NB4 (cell line): Measurements from ENCODE around the gene BAG1.
A peak's percentile ranks its signal among the peaks of the same experiment; 100 is the strongest.

ENCODE experiments used
- DNase-seq: peaks from one replicate; pipeline ENCODE4 v3.0.0; 2010; ENCODE audit warnings: low read depth
- H3K4me3 ChIP-seq: one replicate; pipeline ENCODE4 v1.5.1; 2011; ENCODE audit warnings: mild to moderate bottlenecking, low read depth, low read length, moderate library complexity
- MYC ChIP-seq: IDR thresholded peaks from 2 replicates; pipeline ENCODE4 v1.6.1; 2011; ENCODE audit warnings: low read depth, low read length
- POLR2A ChIP-seq: IDR thresholded peaks from 2 replicates; pipeline ENCODE4 v1.6.1; 2011; ENCODE audit warnings: mild to moderate bottlenecking; ENCODE audit not compliant: insufficient read length; ENCODE audit errors: extremely low read depth
- TF ChIP-seq, protein P1 (sequence below): IDR thresholded peaks from 2 replicates; pipeline ENCODE4 v1.6.1; 2011; ENCODE audit warnings: low read depth, low read length
- TF ChIP-seq, protein P2 (sequence below): IDR thresholded peaks from one replicate; pipeline ENCODE4 v1.5.1; 2012; ENCODE audit warnings: low read depth, low read length

Gene BAG1

DNA sequence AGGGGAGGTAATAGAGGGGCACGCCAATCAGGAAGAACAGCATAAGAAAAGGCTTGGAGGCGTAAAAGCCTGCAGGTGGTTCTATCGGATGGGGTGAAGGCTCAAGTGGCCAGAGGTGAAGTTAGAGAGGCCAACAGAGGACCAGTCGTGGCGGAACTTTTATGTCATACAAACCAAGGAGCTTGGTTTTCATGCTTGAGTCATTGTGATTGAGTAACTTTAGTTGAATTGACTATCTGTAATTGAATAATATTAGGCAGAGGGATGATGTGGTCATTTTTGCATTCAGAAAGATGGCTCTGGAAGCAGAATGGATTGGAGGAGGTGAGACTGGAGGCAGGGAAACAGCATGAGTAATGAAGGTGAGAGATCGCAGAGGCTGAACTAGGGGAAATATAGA, 31.7 kb downstream of the BAG1 start:
- TF ChIP-seq POLR2A (no peak), MYC (no peak)
- TF ChIP-seq, protein P1, sequence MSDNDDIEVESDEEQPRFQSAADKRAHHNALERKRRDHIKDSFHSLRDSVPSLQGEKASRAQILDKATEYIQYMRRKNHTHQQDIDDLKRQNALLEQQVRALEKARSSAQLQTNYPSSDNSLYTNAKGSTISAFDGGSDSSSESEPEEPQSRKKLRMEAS: no peak
- TF ChIP-seq, protein P2, sequence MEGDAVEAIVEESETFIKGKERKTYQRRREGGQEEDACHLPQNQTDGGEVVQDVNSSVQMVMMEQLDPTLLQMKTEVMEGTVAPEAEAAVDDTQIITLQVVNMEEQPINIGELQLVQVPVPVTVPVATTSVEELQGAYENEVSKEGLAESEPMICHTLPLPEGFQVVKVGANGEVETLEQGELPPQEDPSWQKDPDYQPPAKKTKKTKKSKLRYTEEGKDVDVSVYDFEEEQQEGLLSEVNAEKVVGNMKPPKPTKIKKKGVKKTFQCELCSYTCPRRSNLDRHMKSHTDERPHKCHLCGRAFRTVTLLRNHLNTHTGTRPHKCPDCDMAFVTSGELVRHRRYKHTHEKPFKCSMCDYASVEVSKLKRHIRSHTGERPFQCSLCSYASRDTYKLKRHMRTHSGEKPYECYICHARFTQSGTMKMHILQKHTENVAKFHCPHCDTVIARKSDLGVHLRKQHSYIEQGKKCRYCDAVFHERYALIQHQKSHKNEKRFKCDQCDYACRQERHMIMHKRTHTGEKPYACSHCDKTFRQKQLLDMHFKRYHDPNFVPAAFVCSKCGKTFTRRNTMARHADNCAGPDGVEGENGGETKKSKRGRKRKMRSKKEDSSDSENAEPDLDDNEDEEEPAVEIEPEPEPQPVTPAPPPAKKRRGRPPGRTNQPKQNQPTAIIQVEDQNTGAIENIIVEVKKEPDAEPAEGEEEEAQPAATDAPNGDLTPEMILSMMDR: no peak
- H3K4me3 ChIP-seq: no peak overlapping the region
- no peak for DNase-seq

DNA sequence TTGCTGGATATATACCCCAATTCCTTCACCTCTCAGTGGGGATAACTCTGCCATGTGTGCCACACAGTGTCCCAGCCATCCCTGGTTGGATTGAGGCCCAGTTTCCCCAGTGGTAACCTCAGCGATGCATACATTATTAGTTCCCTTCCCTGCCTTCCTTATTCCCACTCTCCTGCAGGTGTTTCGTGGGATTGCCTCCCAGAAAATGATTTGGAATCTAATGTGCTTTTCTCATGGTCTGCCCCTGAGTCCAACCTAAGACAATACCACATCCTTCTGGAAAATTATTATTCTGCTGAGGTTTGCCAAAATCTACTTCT, 32.9 kb downstream of the BAG1 start:
- no peak overlapping the region for H3K4me3 ChIP-seq
- TF ChIP-seq POLR2A: no peak

DNA sequence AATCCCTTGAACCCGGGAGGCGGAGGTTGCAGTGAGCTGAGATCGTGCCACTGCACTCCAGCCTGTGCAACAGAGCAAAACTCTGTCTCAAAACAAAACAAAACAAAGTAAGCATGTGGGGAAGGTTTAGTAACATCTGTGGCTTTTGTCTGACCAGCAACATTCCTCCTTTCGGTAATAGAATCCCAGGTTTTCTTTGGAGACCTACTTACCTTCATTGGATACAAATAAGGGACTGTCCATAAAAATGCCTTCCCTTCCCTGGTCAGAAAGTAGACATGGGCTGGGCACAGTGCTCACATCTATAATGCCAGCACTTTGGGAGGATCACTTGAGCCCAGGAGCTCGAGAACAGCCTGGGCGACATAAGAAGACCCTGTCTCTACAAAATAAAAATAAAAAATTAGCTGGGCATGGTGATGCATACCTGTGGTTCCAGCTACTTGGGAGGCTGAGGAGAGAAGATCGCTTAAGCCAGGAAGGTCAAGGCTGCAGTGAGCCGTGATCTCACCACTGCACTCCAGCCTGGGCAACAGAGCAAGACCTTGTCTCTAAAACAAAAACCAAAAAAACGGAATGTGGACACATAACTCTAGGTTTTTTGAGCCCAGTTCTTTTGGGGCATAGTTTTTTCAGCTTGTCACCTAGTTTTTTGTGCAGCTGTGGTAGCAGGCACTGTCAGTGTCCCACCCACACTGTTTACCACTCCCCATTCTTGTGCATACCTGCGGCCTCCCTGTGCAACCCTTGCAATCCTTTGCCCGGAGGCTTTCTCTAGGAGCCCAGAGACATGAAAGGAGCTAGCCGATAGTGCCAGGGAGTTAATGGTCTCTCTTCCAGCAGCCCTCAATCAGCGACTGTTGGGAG, 33.5 kb downstream of the BAG1 start:
- no peak overlapping the region for H3K4me3 ChIP-seq
- no peak for DNase-seq
- TF ChIP-seq POLR2A (no peak), MYC (no peak)
- TF ChIP-seq, protein P1: no peak
- TF ChIP-seq, protein P2: no peak

More for the DNA sequence above, 32.9 kb downstream of the BAG1 start:
- no peak for DNase-seq

DNA sequence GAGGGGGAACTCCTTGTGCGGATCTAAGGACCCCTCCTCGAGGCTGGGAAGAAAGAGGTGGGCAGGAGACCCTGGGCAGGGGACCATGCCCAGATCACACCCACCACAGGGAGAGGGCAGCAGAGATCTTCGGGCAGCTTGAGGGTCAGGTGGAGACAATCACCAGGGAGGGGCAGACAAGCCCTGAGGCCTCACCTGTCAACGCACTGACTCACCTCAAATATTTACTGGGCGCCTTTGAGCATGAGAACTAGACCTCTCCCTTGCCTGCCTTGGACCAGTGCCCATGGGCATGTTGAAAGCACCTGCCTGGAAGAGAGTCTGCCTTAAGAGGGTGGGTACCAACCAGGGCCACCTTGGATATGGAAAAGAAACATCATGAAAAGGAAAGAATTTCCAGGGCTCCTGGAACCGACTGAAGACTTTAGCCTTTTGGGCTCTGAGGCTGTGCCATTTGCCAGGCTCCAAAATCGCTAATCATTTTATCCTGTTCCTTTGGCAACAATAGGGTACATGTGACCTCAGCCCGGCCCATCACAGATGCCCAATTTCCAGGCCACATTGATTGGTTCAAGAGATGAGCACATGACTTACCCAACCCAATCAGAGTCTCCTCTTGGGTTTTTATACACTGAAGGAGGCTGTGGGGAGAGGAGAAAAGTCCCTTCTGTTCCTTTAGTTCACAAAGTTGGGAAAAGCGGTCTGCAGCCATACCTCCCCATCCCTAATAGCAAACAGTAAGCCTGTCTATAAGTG, 35.0 kb downstream of the BAG1 start:
- no peak overlapping the region for H3K4me3 ChIP-seq
- no peak for TF ChIP-seq MYC
- TF ChIP-seq, protein P2: peak; percentile 2
- DNase-seq: no peak

DNA sequence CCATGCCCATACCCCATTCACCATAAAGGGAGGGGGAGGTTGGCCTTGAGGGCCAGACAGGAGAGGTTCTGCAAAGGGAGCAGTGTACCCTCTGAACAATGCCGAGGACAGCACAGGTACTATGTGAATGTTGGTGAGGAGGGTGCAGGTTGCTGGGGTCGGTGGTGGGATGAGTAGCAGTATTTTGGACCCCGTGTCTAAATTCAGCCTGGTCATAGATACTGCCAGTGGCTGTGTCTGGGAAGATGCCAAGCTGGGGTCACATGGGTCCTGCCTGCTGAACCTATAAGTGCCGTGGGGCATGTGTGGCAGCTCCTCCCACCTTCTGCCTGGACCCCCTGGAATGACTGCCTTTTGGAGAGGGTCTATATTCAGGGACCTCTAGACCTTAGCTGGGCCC, 35.9 kb downstream of the BAG1 start:
- DNase-seq: no peak
- TF ChIP-seq MYC (no peak), POLR2A (no peak)
- TF ChIP-seq, protein P2: no peak
- TF ChIP-seq, protein P1: no peak
- no peak overlapping the region for H3K4me3 ChIP-seq

DNA sequence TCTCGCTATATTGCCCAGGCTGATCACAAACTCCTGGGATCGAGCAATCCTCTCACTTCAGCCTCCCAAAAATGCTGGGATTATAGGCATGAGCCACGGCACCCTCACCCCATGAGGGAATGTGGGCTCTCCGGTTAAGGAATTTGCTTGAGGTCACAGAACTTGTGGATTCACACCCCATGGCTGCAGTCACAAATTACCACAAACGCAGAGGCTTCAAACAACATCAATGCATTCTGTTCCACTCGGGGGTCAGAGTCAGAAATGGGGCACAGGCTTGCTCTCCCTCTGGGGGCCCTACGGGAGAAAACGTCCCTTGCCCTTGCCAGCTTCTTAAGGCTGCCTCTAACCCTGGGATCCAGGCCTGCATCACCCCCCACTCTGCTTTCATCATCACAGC, 36.8 kb downstream of the BAG1 start:
- DNase-seq: no peak
- TF ChIP-seq, protein P1: no peak
- no peak for TF ChIP-seq POLR2A
- TF ChIP-seq MYC: no peak
- TF ChIP-seq, protein P2: no peak
- no peak overlapping the region for H3K4me3 ChIP-seq
